Measurements from ENCODE around the gene RNGTT. TPM values are rescaled to one million over a fixed set of nuclear protein-coding genes. Genes with fewer than 3 reads are reported as not detected.

RNGTT gene
- total RNA-seq, 2 experiments from 2014 or later = 11.6 to 12.4 TPM

DNA sequence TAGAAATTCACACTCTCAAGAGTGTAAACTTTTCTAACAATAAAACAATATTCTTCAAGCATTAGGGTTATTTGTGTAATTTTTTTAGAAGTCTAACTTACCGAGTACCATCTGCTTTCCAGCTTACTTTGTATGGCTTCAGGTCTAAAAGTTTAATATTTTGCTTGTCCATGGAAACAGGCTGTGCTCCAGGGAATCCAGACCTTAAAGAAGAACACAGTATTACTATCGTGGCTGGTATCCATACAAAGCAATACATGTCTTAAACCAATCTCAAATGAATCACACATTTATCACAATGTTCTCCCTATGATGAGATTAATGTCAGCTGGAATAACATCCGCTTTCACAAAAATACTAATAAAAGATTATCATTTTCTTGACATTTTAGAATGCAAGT is 73.0 kb downstream of the RNGTT start:
- Mint-ChIP-seq H3K9me3 (no peaks in the 10 kb centered on the region), H3K27me3 (no peaks in the 10 kb centered on the region), H3K27ac (no peak overlapping the region), H3K4me1 (ENCODE audit: low read depth) (no peaks in the 10 kb centered on the region), H3K36me3 (ENCODE audit: low read depth) (peaks cover 69% of the 10 kb centered on the region), H3K4me3 (no peak overlapping the region)
- Histone ChIP-seq H3K27me3 (ENCODE audit: control insufficient read depth in 1 of 2, insufficient read depth in 2 of 2, low read length in 2 of 2) (no peaks in the 10 kb centered on the region), H3K36me3 (ENCODE audit: insufficient read depth, low read length) (peaks cover 37% of the 10 kb centered on the region), H3K9me3 (ENCODE audit: control insufficient read depth in 1 of 2, insufficient read depth in 1 of 2, low read length in 2 of 2) (no peaks in the 10 kb centered on the region), H3K27ac (ENCODE audit: low read depth in 1 of 2, low read length in 2 of 2) (no peak overlapping the region), H3K4me3 (ENCODE audit: low read length) (no peak overlapping the region), H3K4me1 (ENCODE audit: insufficient read depth, low read length) (no peaks in the 10 kb centered on the region)
- ATAC-seq (ENCODE audit: poor library complexity) (no peak), DNase-seq (no peak)
- ChIA-PET POLR2A (no interaction called here), CTCF (interaction anchor here (0.8 kb wide), 1 partner anchor 10 kb away, joined by 3 read pairs; no protein-coding TSS in a partner anchor)
- intact Hi-C loops (cut with DNase I, micrococcal nuclease) = no loop called here
- no peak for TF ChIP-seq CTCF (IDR thresholded peaks at IDR 0.05)

DNA sequence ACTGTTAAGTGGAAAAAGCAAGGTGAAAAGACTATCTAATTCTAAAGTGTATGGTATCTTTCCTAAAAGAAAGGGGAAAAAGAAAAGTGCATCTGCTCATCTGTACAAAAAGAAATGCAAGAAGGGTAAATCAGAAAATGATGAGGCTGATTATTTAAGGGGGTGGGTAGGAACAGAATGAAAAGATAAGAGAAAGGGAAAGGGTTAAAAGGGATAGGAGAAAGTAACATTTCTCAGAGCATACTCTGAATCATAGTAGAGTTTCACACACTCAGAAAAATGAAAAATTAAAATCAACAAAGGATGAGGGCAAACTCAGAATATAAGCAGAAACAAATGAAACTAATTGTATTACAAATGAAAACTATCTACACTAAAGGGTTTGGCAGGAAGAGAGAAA is 79.1 kb downstream of the RNGTT start:
- H3K27ac ChIP-seq (ENCODE audit: low read depth in 1 of 2, low read length in 2 of 2) = no peak overlapping the region
- no peaks in the 10 kb centered on the region for H3K9me3 ChIP-seq (ENCODE audit: control insufficient read depth in 1 of 2, insufficient read depth in 1 of 2, low read length in 2 of 2)
- ATAC-seq (ENCODE audit: poor library complexity) (no peak), DNase-seq (no peak)
- no peaks in the 10 kb centered on the region for H3K4me1 ChIP-seq (ENCODE audit: insufficient read depth, low read length)
- ChIA-PET CTCF (interaction anchor here (0.7 kb wide), 1 partner anchor 17 kb away, joined by 3 read pairs; no protein-coding TSS in a partner anchor), POLR2A (no interaction called here)
- no peaks in the 10 kb centered on the region for H3K27me3 Mint-ChIP-seq
- intact Hi-C loops (cut with DNase I, micrococcal nuclease) = no loop called here
- peaks cover 24% of the 10 kb centered on the region for H3K36me3 ChIP-seq (ENCODE audit: insufficient read depth, low read length)
- no peak for TF ChIP-seq CTCF (IDR thresholded peaks at IDR 0.05)
- H3K4me1 Mint-ChIP-seq (ENCODE audit: low read depth) = peaks cover 17% of the 10 kb centered on the region
- no peak overlapping the region for H3K4me3 ChIP-seq (ENCODE audit: low read length)
- peaks cover 65% of the 10 kb centered on the region for H3K36me3 Mint-ChIP-seq (ENCODE audit: low read depth)
- no peak overlapping the region for H3K4me3 Mint-ChIP-seq
- H3K9me3 Mint-ChIP-seq = no peaks in the 10 kb centered on the region
- no peaks in the 10 kb centered on the region for H3K27me3 ChIP-seq (ENCODE audit: control insufficient read depth in 1 of 2, insufficient read depth in 2 of 2, low read length in 2 of 2)
- H3K27ac Mint-ChIP-seq = no peak overlapping the region

DNA sequence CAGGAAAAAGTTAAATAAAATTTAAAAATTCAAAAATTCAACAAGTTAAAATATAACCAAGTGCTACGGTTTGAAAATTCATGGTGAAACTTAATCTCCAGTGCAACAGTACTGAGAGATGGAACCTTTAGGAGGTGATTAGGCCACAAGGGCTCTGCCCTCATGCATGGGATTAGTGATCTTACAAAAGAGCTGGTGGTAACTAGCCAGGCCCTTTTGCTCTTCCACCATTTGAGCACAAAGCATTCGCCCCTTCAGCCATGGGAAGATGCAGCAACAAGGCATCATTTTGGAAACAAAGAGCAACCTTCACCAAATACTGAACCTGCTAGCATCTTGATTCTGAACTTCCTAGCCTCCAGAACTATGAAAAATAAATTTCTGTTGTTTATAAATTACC is 80.9 kb downstream of the RNGTT start:
- Histone ChIP-seq H3K9me3 (ENCODE audit: control insufficient read depth in 1 of 2, insufficient read depth in 1 of 2, low read length in 2 of 2) (no peaks in the 10 kb centered on the region), H3K27ac (ENCODE audit: low read depth in 1 of 2, low read length in 2 of 2) (no peak overlapping the region), H3K36me3 (ENCODE audit: insufficient read depth, low read length) (peaks cover 13% of the 10 kb centered on the region), H3K4me3 (ENCODE audit: low read length) (no peak overlapping the region), H3K4me1 (ENCODE audit: insufficient read depth, low read length) (no peaks in the 10 kb centered on the region), H3K27me3 (ENCODE audit: control insufficient read depth in 1 of 2, insufficient read depth in 2 of 2, low read length in 2 of 2) (no peaks in the 10 kb centered on the region)
- POLR2A ChIA-PET = no interaction called here
- DNase-seq (no peak), ATAC-seq (ENCODE audit: poor library complexity) (no peak)
- Mint-ChIP-seq H3K4me3 (no peak overlapping the region), H3K9me3 (no peaks in the 10 kb centered on the region), H3K27me3 (no peaks in the 10 kb centered on the region), H3K4me1 (ENCODE audit: low read depth) (peaks cover 17% of the 10 kb centered on the region), H3K27ac (no peak overlapping the region), H3K36me3 (ENCODE audit: low read depth) (peaks cover 60% of the 10 kb centered on the region)
- CTCF ChIA-PET = interaction anchor here (0.7 to 1.5 kb wide), 2 partner anchors 12 to 699 kb away, joined by 3 to 4 read pairs; no protein-coding TSS in a partner anchor
- intact Hi-C loops (cut with DNase I, micrococcal nuclease) = no loop called here
- TF ChIP-seq CTCF (IDR thresholded peaks at IDR 0.05) = no peak

All from CD4-positive, alpha-beta T cell (primary cell).